GM12874 (cell line): ENCODE results near the gene MYH9.

ENCODE experiments used
- CTCF ChIP-seq: IDR thresholded peaks from 2 replicates; pipeline ENCODE4 v1.5.1; 2011; ENCODE audit warnings: low read depth, mild to moderate bottlenecking, control low read depth, low read length, moderate library complexity; ENCODE audit not compliant: insufficient read depth

Gene MYH9

GRCh38 chr22:36386351-36386899, 1.3 kb downstream of the MYH9 start:
- no peak for TF ChIP-seq CTCF

- no peak for TF ChIP-seq CTCF
Measured at GRCh38 chr22:36385491-36386350, 2.0 kb downstream of the MYH9 start.

GRCh38 chr22:36384766-36385481, 2.8 kb downstream of the MYH9 start:
- TF ChIP-seq CTCF, result no peak

- TF ChIP-seq CTCF, result no peak
Measured at GRCh38 chr22:36383110-36383581, 4.6 kb downstream of the MYH9 start.

- no peak for TF ChIP-seq CTCF
Measured at GRCh38 chr22:36381513-36382128, 6.1 kb downstream of the MYH9 start.

- TF ChIP-seq CTCF, result no peak
Measured at GRCh38 chr22:36379593-36380361, 8.0 kb downstream of the MYH9 start.
